ENCODE results near the gene DNM1L. TPM values are rescaled to one million over a fixed set of nuclear protein-coding genes. Genes with fewer than 3 reads are reported as not detected.

The DNM1L gene
- total RNA-seq: 48.5 TPM
- long read RNA-seq, full-length matches to known transcripts: 45 of 49 reads
- long read RNA-seq, partial matches to known transcripts: 1 of 49 reads
- long read RNA-seq, other reads (novel, unspliced or antisense): 3 of 49 reads

- DNase-seq (peak; percentile 97), ATAC-seq (peak; percentile 99)
- peak within 1 kb of the TSS; percentile 90 for H3K27ac ChIP-seq
- no peaks in the 10 kb centered on the region for H3K9me3 ChIP-seq
- H3K36me3 ChIP-seq: no peaks in the 10 kb centered on the region
- no peaks in the 10 kb centered on the region for H3K27me3 ChIP-seq
- TF ChIP-seq, protein P1, sequence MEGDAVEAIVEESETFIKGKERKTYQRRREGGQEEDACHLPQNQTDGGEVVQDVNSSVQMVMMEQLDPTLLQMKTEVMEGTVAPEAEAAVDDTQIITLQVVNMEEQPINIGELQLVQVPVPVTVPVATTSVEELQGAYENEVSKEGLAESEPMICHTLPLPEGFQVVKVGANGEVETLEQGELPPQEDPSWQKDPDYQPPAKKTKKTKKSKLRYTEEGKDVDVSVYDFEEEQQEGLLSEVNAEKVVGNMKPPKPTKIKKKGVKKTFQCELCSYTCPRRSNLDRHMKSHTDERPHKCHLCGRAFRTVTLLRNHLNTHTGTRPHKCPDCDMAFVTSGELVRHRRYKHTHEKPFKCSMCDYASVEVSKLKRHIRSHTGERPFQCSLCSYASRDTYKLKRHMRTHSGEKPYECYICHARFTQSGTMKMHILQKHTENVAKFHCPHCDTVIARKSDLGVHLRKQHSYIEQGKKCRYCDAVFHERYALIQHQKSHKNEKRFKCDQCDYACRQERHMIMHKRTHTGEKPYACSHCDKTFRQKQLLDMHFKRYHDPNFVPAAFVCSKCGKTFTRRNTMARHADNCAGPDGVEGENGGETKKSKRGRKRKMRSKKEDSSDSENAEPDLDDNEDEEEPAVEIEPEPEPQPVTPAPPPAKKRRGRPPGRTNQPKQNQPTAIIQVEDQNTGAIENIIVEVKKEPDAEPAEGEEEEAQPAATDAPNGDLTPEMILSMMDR (IDR thresholded peaks at IDR 0.05): no peak
- peak within 1 kb of the TSS; percentile 77 for H3K4me3 ChIP-seq
- intact Hi-C loops (cut with DNase I): loop anchor here (10.0 kb wide), 1 partner anchor 315 kb away; no protein-coding TSS in a partner anchor
- peaks cover 11% of the 10 kb centered on the region for H3K4me1 ChIP-seq
Measured at GRCh38 chr12:32679091-32679919, at the start of gene DNM1L. Gene DNM1L, plus strand, starts transcription at chr12:32679301. Its CDS starts 63 bp downstream, at chr12:32679364.

GRCh38 chr12:32641287-32641901, 37.7 kb upstream of the DNM1L start:
- TF ChIP-seq, protein P1 (IDR thresholded peaks at IDR 0.05): no peak
- Histone ChIP-seq H3K27me3 (no peaks in the 10 kb centered on the region), H3K4me3 (no peak overlapping the region), H3K27ac (no peak overlapping the region), H3K9me3 (no peaks in the 10 kb centered on the region), H3K36me3 (peaks cover 88% of the 10 kb centered on the region), H3K4me1 (no peaks in the 10 kb centered on the region)
- intact Hi-C loops (cut with DNase I): no loop called here
- no peak for DNase-seq
- ATAC-seq: no peak

DNA sequence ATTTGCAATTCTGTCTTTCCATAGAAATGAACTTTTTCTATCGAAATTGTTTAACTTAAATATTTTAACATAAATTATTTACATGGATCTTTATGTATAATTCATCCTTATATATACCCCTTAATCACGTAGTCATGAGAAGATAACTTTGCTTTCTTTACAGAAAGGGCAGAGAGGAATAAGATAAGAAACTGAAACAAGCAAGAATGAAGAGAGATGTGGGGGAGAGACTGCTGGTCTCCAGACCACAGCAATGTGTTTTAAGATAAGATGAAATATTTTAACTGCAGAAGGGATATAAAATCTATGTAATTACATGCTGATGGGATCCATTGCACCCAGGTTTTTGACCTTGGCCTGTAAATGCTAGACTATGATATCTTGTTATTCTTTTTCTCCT, 34.7 kb upstream of the DNM1L start:
- H3K9me3 ChIP-seq: no peaks in the 10 kb centered on the region
- H3K4me1 ChIP-seq: no peaks in the 10 kb centered on the region
- intact Hi-C loops (cut with DNase I): no loop called here
- TF ChIP-seq, protein P1 (IDR thresholded peaks at IDR 0.05): no peak
- H3K4me3 ChIP-seq: no peak overlapping the region
- H3K27me3 ChIP-seq: no peaks in the 10 kb centered on the region
- peaks cover 62% of the 10 kb centered on the region for H3K36me3 ChIP-seq
- ATAC-seq (no peak), DNase-seq (no peak)
- H3K27ac ChIP-seq: no peak overlapping the region

- intact Hi-C loops (cut with DNase I): no loop called here
- Histone ChIP-seq H3K9me3 (no peaks in the 10 kb centered on the region), H3K27ac (no peak overlapping the region), H3K27me3 (no peaks in the 10 kb centered on the region), H3K4me3 (no peak overlapping the region), H3K36me3 (peaks cover 34% of the 10 kb centered on the region), H3K4me1 (no peaks in the 10 kb centered on the region)
- peak; percentile 17 for ATAC-seq
- TF ChIP-seq, protein P1 (IDR thresholded peaks at IDR 0.05): no peak
- DNase-seq: no peak
Measured at GRCh38 chr12:32647275-32647674, 31.8 kb upstream of the DNM1L start.

DNA sequence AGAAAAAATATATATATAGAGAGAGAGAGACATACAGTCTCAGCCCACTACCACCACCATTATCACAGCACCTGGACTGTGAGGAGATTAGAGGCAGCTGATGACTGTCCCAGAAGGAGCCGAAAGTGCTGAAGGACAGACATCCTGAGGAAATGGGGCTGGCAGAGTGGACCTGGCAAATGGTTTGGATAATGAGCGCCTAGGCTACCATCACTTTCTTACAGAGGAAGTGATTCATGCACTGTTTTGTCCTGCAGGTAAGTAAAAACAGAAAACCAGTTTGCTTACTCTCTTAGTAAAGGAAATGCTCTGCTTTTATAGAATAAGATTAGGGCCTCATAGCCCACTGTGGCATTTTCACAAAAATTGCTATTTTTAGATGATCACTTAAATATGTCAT, 28.6 kb upstream of the DNM1L start:
- no peaks in the 10 kb centered on the region for H3K27me3 ChIP-seq
- DNase-seq (no peak), ATAC-seq (no peak)
- no peaks in the 10 kb centered on the region for H3K9me3 ChIP-seq
- TF ChIP-seq, protein P1 (IDR thresholded peaks at IDR 0.05): no peak
- H3K36me3 ChIP-seq: peaks cover 2% of the 10 kb centered on the region
- no peak overlapping the region for H3K4me3 ChIP-seq
- H3K4me1 ChIP-seq: no peaks in the 10 kb centered on the region
- intact Hi-C loops (cut with DNase I): no loop called here
- no peak overlapping the region for H3K27ac ChIP-seq
